Effector memory CD4-positive, alpha-beta T cell (primary cell): Measurements from ENCODE around the gene SNAPC4.
A peak's percentile ranks its signal among the peaks of the same experiment; 100 is the strongest.

Experiments used
- DNase-seq, 3 donors: peaks; one replicate each; pipeline ENCODE4 v3.0.0-alpha.2; 2020
- H3K27ac ChIP-seq: 2 replicates; pipeline ENCODE4 v1.7.0; 2013; ENCODE audit warnings: mild to moderate bottlenecking, low read length, moderate library complexity; ENCODE audit not compliant: insufficient read depth, poor library complexity, severe bottlenecking
- H3K27me3 ChIP-seq: replicated peaks from 2 replicates; pipeline ENCODE4 v1.7.0; 2013; ENCODE audit warnings: mild to moderate bottlenecking, low read length; ENCODE audit not compliant: insufficient read depth, control insufficient read depth, poor library complexity, severe bottlenecking
- H3K36me3 ChIP-seq: 2 replicates; pipeline ENCODE4 v1.7.0; 2013; ENCODE audit warnings: mild to moderate bottlenecking, low read length, moderate library complexity; ENCODE audit not compliant: control insufficient read depth, insufficient read depth
- H3K4me1 ChIP-seq: 2 replicates; pipeline ENCODE4 v1.7.0; 2013; ENCODE audit warnings: low read length, mild to moderate bottlenecking; ENCODE audit not compliant: control insufficient read depth, insufficient read depth, poor library complexity, severe bottlenecking
- H3K4me3 ChIP-seq: 2 replicates; pipeline ENCODE4 v1.7.0; 2013; ENCODE audit warnings: low read length, low read depth, mild to moderate bottlenecking; ENCODE audit not compliant: insufficient read depth, poor library complexity, severe bottlenecking
- H3K9me3 ChIP-seq: 2 replicates; pipeline ENCODE4 v1.7.0; 2013; ENCODE audit warnings: mild to moderate bottlenecking, low read length, moderate library complexity; ENCODE audit not compliant: control insufficient read depth
- total RNA-seq, 3 donors: gene quantifications; one replicate each; lab custom pipeline; 2026; lab: John Stamatoyannopoulos, UW

The SNAPC4 gene
- 24.6 to 40.1 (median 29.9) reads per million in 3 donors for total RNA-seq

GRCh38 chr9:136400038-136400834 lies at the start of gene SNAPC4:
Gene SNAPC4, minus strand, starts transcription at chr9:136400170. Its CDS starts 1,742 bp downstream, at chr9:136398428.
- H3K27me3 ChIP-seq = no peaks in the 10 kb centered on the region
- no peaks in the 10 kb centered on the region for H3K9me3 ChIP-seq
- H3K4me1 ChIP-seq = peaks cover 45% of the 10 kb centered on the region
- peaks cover 20% of the 10 kb centered on the region for H3K36me3 ChIP-seq
- H3K27ac ChIP-seq = peak within 1 kb of the TSS; percentile 51
- peak within 1 kb of the TSS; percentile 81 for H3K4me3 ChIP-seq
- peak; percentile 71 to 79 (median 71) for DNase-seq

- H3K4me1 ChIP-seq = no peaks in the 10 kb centered on the region
- H3K27ac ChIP-seq = no peak overlapping the region
- no peak overlapping the region for H3K4me3 ChIP-seq
- no peak for DNase-seq
- H3K27me3 ChIP-seq = no peaks in the 10 kb centered on the region
- peaks cover 72% of the 10 kb centered on the region for H3K36me3 ChIP-seq
- no peaks in the 10 kb centered on the region for H3K9me3 ChIP-seq
Observed at GRCh38 chr9:136448655-136449054, 48.7 kb upstream of the SNAPC4 start.

- Histone ChIP-seq H3K9me3 (no peaks in the 10 kb centered on the region), H3K4me3 (no peak overlapping the region), H3K27ac (no peak overlapping the region), H3K27me3 (no peaks in the 10 kb centered on the region), H3K36me3 (peaks cover 75% of the 10 kb centered on the region), H3K4me1 (no peaks in the 10 kb centered on the region)
- DNase-seq = no peak
Observed at GRCh38 chr9:136447173-136447778, 47.3 kb upstream of the SNAPC4 start.

GRCh38 chr9:136445799-136446198 lies 45.8 kb upstream of the SNAPC4 start:
- Histone ChIP-seq H3K27me3 (no peaks in the 10 kb centered on the region), H3K4me3 (no peak overlapping the region), H3K36me3 (peaks cover 75% of the 10 kb centered on the region), H3K27ac (no peak overlapping the region), H3K4me1 (no peaks in the 10 kb centered on the region), H3K9me3 (no peaks in the 10 kb centered on the region)
- DNase-seq = no peak

GRCh38 chr9:136444102-136444501 lies 44.1 kb upstream of the SNAPC4 start:
- no peak for DNase-seq
- H3K4me1 ChIP-seq = peaks cover 3% of the 10 kb centered on the region
- peaks cover 60% of the 10 kb centered on the region for H3K36me3 ChIP-seq
- H3K9me3 ChIP-seq = no peaks in the 10 kb centered on the region
- no peaks in the 10 kb centered on the region for H3K27me3 ChIP-seq
- H3K27ac ChIP-seq = no peak overlapping the region
- no peak overlapping the region for H3K4me3 ChIP-seq

GRCh38 chr9:136443687-136444086 lies 43.7 kb upstream of the SNAPC4 start:
- Histone ChIP-seq H3K27me3 (no peaks in the 10 kb centered on the region), H3K27ac (no peak overlapping the region), H3K4me3 (no peak overlapping the region), H3K9me3 (no peaks in the 10 kb centered on the region), H3K36me3 (peaks cover 56% of the 10 kb centered on the region), H3K4me1 (peaks cover 3% of the 10 kb centered on the region)
- no peak for DNase-seq

- H3K36me3 ChIP-seq = peaks cover 53% of the 10 kb centered on the region
- peaks cover 7% of the 10 kb centered on the region for H3K4me1 ChIP-seq
- H3K4me3 ChIP-seq = no peak overlapping the region
- H3K9me3 ChIP-seq = no peaks in the 10 kb centered on the region
- no peak for DNase-seq
- H3K27me3 ChIP-seq = no peaks in the 10 kb centered on the region
- H3K27ac ChIP-seq = no peak overlapping the region
Observed at GRCh38 chr9:136443087-136443486, 43.1 kb upstream of the SNAPC4 start.

- no peak for DNase-seq
- H3K4me3 ChIP-seq = no peak overlapping the region
- H3K27me3 ChIP-seq = no peaks in the 10 kb centered on the region
- no peak overlapping the region for H3K27ac ChIP-seq
- peaks cover 14% of the 10 kb centered on the region for H3K4me1 ChIP-seq
- H3K9me3 ChIP-seq = no peaks in the 10 kb centered on the region
- peaks cover 45% of the 10 kb centered on the region for H3K36me3 ChIP-seq
Observed at GRCh38 chr9:136442265-136442664, 42.3 kb upstream of the SNAPC4 start.

- H3K4me3 ChIP-seq = no peak overlapping the region
- no peak for DNase-seq
- H3K4me1 ChIP-seq = peaks cover 18% of the 10 kb centered on the region
- no peaks in the 10 kb centered on the region for H3K9me3 ChIP-seq
- no peaks in the 10 kb centered on the region for H3K27me3 ChIP-seq
- H3K36me3 ChIP-seq = peaks cover 40% of the 10 kb centered on the region
- H3K27ac ChIP-seq = no peak overlapping the region
Observed at GRCh38 chr9:136441681-136442245, 41.8 kb upstream of the SNAPC4 start.

- H3K9me3 ChIP-seq = no peaks in the 10 kb centered on the region
- H3K27ac ChIP-seq = no peak overlapping the region
- H3K4me1 ChIP-seq = peaks cover 18% of the 10 kb centered on the region
- no peak overlapping the region for H3K4me3 ChIP-seq
- no peak for DNase-seq
- no peaks in the 10 kb centered on the region for H3K27me3 ChIP-seq
- peaks cover 35% of the 10 kb centered on the region for H3K36me3 ChIP-seq
Observed at GRCh38 chr9:136441191-136441680, 41.3 kb upstream of the SNAPC4 start.
